Activated T-cell treated with anti-CD3 and anti-CD28 coated beads, Interleukin-2, amount 50 U/mL, for 72 hours (primary cell): ENCODE data around the gene BHLHE40. TPM values are rescaled to one million over a fixed set of nuclear protein-coding genes. Genes with fewer than 3 reads are reported as not detected.
"Not testable (repeated sequence)": the region's sequence is repeated elsewhere in the genome, so short reads cannot be mapped to it uniquely, and the experiment has no call there.

Experiments used
- ATAC-seq, 2 donors: fragments of 150-1000 bp; cut with Tn5 transposase; replicated peaks in 1 of 2; 2 replicates each; pipeline ENCODE4 v1.10.0; 2021; ENCODE audit warnings: moderate library complexity in 2 of 2, mild to moderate bottlenecking in 1 of 2
- DNase-seq, 2 donors: peaks; one replicate each; pipeline ENCODE4 v3.0.0; 2021 to 2022; ENCODE audit warnings: mixed read lengths in 1 of 2
- H3K27ac Mint-ChIP-seq: one replicate; pipeline ENCODE4 v1.8.0; 2022; ENCODE audit warnings: mild to moderate bottlenecking, moderate library complexity, mixed read lengths
- H3K27me3 Mint-ChIP-seq: one replicate; pipeline ENCODE4 v1.8.0; 2022; ENCODE audit warnings: low read depth, mixed read lengths
- H3K36me3 Mint-ChIP-seq, 2 donors: one replicate each; pipeline ENCODE4 v1.8.0; 2022; ENCODE audit warnings: mixed read lengths in 2 of 2, mild to moderate bottlenecking in 1 of 2; ENCODE audit not compliant: insufficient read depth in 2 of 2
- H3K4me1 Mint-ChIP-seq: one replicate; pipeline ENCODE4 v1.8.0; 2022; ENCODE audit warnings: low read depth, mixed read lengths
- H3K4me3 Mint-ChIP-seq, 2 donors: one replicate each; pipeline ENCODE4 v1.8.0; 2022; ENCODE audit warnings: mild to moderate bottlenecking in 2 of 2, mixed read lengths in 2 of 2, moderate library complexity in 2 of 2
- H3K9me3 Mint-ChIP-seq, 2 donors: one replicate each; pipeline ENCODE4 v1.8.0; 2022; ENCODE audit warnings: mixed read lengths in 2 of 2
- total RNA-seq, 2 donors: library from RNA; stranded (reverse); gene quantifications; one replicate each; pipeline ENCODE4 v1.2.3, GENCODE V29; 2022

BHLHE40 gene
- total RNA-seq, 2 donors from 2014 or later: 303 to 440 TPM

DNA sequence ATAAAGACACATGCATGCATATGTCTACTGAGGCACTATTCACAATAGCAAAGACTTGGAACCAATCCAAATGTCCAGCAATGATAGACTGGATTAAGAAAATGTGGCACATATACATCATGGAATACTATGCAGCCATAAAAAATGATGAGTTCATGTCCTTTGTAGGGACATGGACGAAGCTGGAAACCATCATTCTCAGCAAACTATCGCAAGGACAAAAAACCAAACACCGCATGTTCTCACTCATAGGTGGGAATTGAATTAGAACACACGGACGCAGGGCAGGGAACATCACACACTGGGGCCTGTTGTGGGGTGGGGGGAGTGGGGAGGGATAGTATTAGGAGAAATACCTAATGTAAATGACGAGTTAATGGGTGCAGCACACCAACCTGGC, 7.8 kb upstream of the BHLHE40 start:
- H3K4me3 Mint-ChIP-seq, DNase-seq, H3K27ac Mint-ChIP-seq, ATAC-seq, H3K27me3 Mint-ChIP-seq: not testable (repeated sequence)
- Mint-ChIP-seq H3K4me1 (peaks cover 27% of the 10 kb centered on the region), H3K9me3 (peaks cover 9 to 14% of the 10 kb centered on the region in 2 donors), H3K36me3 (peaks cover 32 to 37% of the 10 kb centered on the region in 2 donors)

GRCh38 chr3:4971838-4972237, 7.4 kb upstream of the BHLHE40 start:
- ATAC-seq: no peak

DNA sequence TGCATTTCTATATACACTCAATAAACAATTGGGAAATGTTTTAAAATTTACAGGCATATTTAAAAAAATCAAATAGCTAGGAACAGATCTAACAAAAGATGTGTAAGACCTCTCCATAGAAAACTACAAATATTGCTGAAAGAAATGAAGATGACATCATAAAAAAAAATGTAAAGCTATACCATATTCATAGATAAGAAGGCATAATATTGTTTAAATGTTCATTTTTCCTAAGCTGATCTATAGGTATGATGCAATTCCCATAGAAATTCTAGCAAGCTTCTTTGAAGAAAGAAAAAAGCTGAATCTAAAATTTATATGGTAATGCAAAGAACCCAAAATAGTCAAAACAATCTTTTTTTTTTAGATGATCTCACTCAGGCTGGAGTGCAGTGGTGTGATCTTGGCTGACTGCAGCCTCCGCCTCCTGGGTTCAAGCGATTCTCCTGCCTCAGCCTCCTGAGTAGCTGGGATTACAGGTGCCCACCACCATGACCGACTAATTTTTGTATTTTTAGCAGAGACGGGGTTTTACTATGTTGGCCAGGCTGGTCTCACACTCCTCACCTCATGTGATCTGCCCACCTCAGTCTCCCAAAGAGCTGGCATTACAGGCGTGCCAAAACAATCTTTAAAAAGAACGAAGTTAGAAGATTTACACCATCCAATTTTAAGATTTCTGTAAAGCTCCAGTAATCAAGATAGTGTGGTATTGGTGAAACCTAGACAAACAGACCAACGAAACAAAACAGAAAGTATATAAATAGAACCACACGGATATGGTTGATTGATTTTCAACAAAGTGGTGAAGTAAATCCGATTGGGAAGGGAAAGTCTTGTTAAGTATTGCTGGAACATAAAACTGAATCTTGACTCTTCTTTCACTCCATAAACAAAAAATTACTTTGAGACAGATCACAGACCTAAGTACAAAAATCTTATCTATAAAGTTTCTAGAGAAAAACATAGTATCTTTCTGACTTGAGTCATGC, 6.3 kb upstream of the BHLHE40 start:
- H3K9me3 Mint-ChIP-seq: peaks cover 7 to 8% of the 10 kb centered on the region in 2 donors
- ATAC-seq (no peak), DNase-seq (no peak)
- H3K27me3 Mint-ChIP-seq: no peaks in the 10 kb centered on the region
- H3K4me1 Mint-ChIP-seq: peaks cover 41% of the 10 kb centered on the region
- peaks cover 24 to 26% of the 10 kb centered on the region in 2 donors for H3K36me3 Mint-ChIP-seq
- H3K27ac Mint-ChIP-seq: peak overlapping the region; percentile 85
- peak overlapping the region in 1 of 2 donors; percentile 74 for H3K4me3 Mint-ChIP-seq

More at GRCh38 chr3:4971838-4972237, 7.4 kb upstream of the BHLHE40 start:
- H3K36me3 Mint-ChIP-seq: peaks cover 29 to 33% of the 10 kb centered on the region in 2 donors
- peaks cover 8 to 12% of the 10 kb centered on the region in 2 donors for H3K9me3 Mint-ChIP-seq
- H3K27ac Mint-ChIP-seq: no peak overlapping the region
- no peak overlapping the region for H3K4me3 Mint-ChIP-seq
- H3K4me1 Mint-ChIP-seq: peaks cover 31% of the 10 kb centered on the region
- DNase-seq: no peak
- H3K27me3 Mint-ChIP-seq: no peaks in the 10 kb centered on the region

GRCh38 chr3:4974154-4974553, 5.1 kb upstream of the BHLHE40 start:
- H3K9me3 Mint-ChIP-seq: peaks cover 3 to 6% of the 10 kb centered on the region in 2 donors
- DNase-seq: no peak
- no peaks in the 10 kb centered on the region for H3K27me3 Mint-ChIP-seq
- peaks cover 15 to 19% of the 10 kb centered on the region in 2 donors for H3K36me3 Mint-ChIP-seq
- H3K4me3 Mint-ChIP-seq: peak overlapping the region in 1 of 2 donors; percentile 48
- no peak for ATAC-seq
- H3K4me1 Mint-ChIP-seq: peaks cover 41% of the 10 kb centered on the region
- peak overlapping the region; percentile 65 for H3K27ac Mint-ChIP-seq

GRCh38 chr3:4976109-4976508, 3.1 kb upstream of the BHLHE40 start:
- DNase-seq: peak; percentile 65 to 74
- no peak for ATAC-seq
- Mint-ChIP-seq H3K4me3 (peak overlapping the region in 1 of 2 donors; percentile 97), H3K27me3 (no peaks in the 10 kb centered on the region), H3K36me3 (peaks cover 17 to 19% of the 10 kb centered on the region in 2 donors), H3K4me1 (peaks cover 41% of the 10 kb centered on the region), H3K9me3 (no peaks in the 10 kb centered on the region), H3K27ac (peak overlapping the region; percentile 96)

DNA sequence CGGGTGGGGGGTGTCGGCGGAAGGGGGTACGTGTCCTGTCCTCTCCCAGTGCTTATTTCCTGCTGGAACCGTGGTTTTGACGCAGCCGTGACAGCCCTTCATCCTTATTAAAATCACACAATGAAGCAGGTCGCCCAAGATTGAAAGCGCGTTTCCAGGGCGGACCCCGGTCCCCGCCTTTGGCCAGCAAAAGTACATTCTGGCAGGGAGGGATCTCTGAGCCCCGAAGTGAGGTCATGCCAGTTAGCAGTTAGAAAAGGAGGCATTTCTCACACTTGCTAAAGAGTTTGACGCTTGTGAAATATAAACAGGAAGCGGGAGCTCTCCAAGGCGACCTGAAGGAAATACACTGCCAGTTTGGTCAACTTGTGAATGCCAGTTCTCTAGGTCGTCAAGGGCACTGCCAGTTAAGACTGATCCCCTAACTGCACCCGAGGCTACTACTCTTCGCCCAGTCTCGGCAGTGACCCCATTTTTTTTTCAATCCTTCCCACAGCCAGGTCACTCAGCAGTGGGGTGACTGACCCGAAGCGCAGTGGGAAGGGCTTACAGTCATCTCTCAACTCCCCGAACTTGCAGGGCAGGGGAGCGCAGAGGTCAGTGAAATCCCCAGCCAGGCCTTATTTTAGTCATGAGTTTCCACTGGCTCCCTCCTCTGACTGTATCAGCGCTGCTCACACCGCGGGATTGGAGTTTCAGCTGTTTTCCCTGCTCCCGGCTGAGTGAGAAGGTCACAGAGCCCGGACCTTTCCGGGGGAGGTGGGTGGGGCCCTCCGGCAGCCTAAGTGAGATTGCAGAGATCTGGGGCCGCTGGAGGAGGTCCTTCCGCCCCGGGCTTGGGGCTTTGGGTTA, 2.0 kb upstream of the BHLHE40 start:
- Mint-ChIP-seq H3K27ac (peak overlapping the region; percentile 96), H3K9me3 (no peaks in the 10 kb centered on the region), H3K4me1 (peaks cover 48% of the 10 kb centered on the region), H3K4me3 (peak overlapping the region; percentile 97 to 98), H3K27me3 (no peaks in the 10 kb centered on the region), H3K36me3 (peaks cover 26 to 27% of the 10 kb centered on the region in 2 donors)
- DNase-seq (peak; percentile 87 to 88), ATAC-seq (peak; percentile 48 to 54)

- ATAC-seq (peak; percentile 10 to 23), DNase-seq (no peak)
- H3K9me3 Mint-ChIP-seq: no peaks in the 10 kb centered on the region
- peaks cover 28 to 32% of the 10 kb centered on the region in 2 donors for H3K36me3 Mint-ChIP-seq
- H3K27ac Mint-ChIP-seq: peak overlapping the region; percentile 96
- peaks cover 54% of the 10 kb centered on the region for H3K4me1 Mint-ChIP-seq
- H3K27me3 Mint-ChIP-seq: no peaks in the 10 kb centered on the region
- peak overlapping the region; percentile 97 to 98 for H3K4me3 Mint-ChIP-seq
Observed at GRCh38 chr3:4977853-4978203, 1.4 kb upstream of the BHLHE40 start.

DNA sequence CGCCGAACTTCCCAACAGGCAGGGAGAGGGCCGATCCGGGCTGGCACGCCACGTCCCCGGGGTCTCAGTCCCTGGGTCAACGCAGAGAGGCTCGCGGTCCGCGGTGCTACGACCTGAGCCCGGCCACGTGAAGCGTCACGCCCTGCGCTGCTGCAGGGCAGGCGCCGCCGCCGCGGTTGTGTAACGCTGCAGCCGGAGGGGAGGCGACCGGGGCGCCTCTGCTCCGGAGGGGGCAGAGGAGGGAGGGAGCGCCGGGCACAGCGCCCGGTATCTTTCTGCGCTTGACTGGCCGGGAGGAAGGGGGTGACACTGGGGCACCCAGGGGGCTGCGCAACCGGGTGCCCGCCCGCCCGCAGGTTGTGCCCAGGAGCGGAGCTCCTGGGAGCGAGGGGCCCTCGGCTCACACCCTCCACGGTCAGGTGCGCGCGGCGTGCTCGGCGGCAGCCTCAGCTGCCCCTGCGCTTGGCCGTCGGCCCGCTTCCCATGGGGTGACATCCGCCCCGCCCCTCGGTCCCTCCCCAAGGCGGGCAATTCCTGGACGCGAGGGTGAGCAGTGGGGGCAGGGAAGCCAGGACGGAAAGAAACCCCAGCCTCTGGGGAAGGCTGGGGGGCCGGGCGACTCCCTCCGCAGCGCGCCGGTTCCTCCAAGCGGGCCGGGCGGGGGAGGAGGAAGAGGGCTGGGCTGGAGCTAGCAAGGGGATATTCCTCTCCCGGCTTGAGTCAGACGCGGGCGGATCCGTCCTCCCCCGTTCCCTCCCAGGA, 852 bp upstream of the BHLHE40 start:
- DNase-seq: peak; percentile 94
- Mint-ChIP-seq H3K27ac (peak overlapping the region; percentile 96), H3K27me3 (no peaks in the 10 kb centered on the region), H3K36me3 (peaks cover 30 to 35% of the 10 kb centered on the region in 2 donors), H3K4me1 (peaks cover 54% of the 10 kb centered on the region), H3K9me3 (no peaks in the 10 kb centered on the region), H3K4me3 (peak overlapping the region; percentile 97 to 98)
- ATAC-seq: peak; percentile 53 to 57

GRCh38 chr3:4978966-4979427, 240 bp upstream of the BHLHE40 start:
- H3K27me3 Mint-ChIP-seq: no peaks in the 10 kb centered on the region
- ATAC-seq (peak; percentile 61 to 64), DNase-seq (peak; percentile 94 to 97)
- peak overlapping the region; percentile 97 to 98 for H3K4me3 Mint-ChIP-seq
- H3K9me3 Mint-ChIP-seq: no peaks in the 10 kb centered on the region
- H3K27ac Mint-ChIP-seq: peak overlapping the region; percentile 74
- peaks cover 36 to 41% of the 10 kb centered on the region in 2 donors for H3K36me3 Mint-ChIP-seq
- peaks cover 57% of the 10 kb centered on the region for H3K4me1 Mint-ChIP-seq

DNA sequence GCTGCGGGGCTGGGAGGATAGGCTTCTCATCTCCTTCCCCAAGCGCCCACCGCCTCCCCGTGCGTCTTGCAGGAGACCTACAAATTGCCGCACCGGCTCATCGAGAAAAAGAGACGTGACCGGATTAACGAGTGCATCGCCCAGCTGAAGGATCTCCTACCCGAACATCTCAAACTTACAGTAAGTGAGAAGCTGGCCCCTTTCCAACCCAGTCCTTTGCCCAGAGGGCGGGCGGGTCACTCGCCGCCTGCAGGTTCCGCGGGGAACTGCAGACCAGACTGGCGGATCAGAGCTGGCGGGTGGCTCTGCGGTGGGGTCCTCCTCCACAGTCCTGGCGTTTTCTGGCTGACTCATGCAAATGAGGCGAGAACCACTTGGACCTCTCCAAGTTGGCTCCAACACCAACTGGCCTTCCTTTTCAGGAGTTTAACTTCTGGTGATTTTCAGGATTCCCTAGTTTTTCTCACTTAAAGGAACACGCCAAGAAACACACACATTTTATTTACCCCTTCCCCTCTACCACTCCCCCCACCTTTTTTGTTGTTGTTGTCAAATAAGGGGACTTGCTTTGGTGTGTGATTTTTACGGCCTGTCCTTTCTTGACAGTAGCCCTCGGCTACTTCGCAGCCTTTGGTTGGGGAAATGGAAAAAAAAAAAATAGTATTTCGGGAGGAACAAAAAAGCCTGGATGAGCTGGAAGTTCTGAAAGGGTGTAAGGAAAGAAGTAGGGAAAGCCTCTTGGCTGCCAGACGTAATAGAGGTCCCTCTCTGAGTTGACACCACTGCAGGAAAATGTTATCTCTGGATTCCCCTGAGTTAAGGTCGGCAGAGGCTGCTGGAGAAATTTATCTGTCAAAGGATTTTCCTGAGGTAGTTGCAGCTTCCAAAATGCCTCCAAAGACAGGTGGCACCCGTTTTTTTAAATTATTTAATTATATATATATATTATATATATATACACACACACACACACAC, 1.3 kb downstream of the BHLHE40 start:
- Mint-ChIP-seq H3K27me3 (no peaks in the 10 kb centered on the region), H3K4me1 (peaks cover 63% of the 10 kb centered on the region), H3K4me3 (peak overlapping the region; percentile 97 to 98), H3K9me3 (no peaks in the 10 kb centered on the region), H3K27ac (peak overlapping the region; percentile 96), H3K36me3 (peaks cover 40 to 47% of the 10 kb centered on the region in 2 donors)
- ATAC-seq (peak; percentile 6 to 10), DNase-seq (peak; percentile 94 to 97)

DNA sequence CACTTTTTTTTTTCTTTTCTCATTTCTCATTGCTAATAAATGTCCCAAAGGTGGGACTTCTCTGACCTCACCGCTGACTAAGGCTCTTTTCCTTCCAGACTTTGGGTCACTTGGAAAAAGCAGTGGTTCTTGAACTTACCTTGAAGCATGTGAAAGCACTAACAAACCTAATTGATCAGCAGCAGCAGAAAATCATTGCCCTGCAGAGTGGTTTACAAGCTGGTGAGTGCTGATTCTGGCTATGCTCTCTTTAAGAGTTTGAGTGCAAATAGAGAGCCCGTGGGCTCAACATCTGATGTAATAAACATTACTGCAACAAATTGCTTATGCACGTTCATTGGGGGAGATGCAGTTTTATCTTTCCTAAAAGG, 2.0 kb downstream of the BHLHE40 start:
- ATAC-seq (no peak), DNase-seq (no peak)
- H3K4me3 Mint-ChIP-seq: peak overlapping the region; percentile 93 to 97
- peaks cover 63% of the 10 kb centered on the region for H3K4me1 Mint-ChIP-seq
- H3K36me3 Mint-ChIP-seq: peaks cover 45 to 50% of the 10 kb centered on the region in 2 donors
- H3K27ac Mint-ChIP-seq: peak overlapping the region; percentile 96
- no peaks in the 10 kb centered on the region for H3K9me3 Mint-ChIP-seq
- H3K27me3 Mint-ChIP-seq: no peaks in the 10 kb centered on the region
